Measurements from ENCODE around the gene ZNF107.

The ZNF107 gene

GRCh38 chr7:64665980-64666662, at the start of gene ZNF107:
Gene ZNF107, plus strand, starts transcription at chr7:64666133. Its CDS starts 150 bp downstream, at chr7:64666283.
- peak; percentile 94 for DNase-seq

GRCh38 chr7:64618785-64619456, 47.0 kb upstream of the ZNF107 start:
- peak; percentile 84 for DNase-seq

- DNase-seq, result no peak
Measured at GRCh38 chr7:64619705-64620104, 46.2 kb upstream of the ZNF107 start.

- DNase-seq, result no peak
Measured at GRCh38 chr7:64621656-64622055, 44.3 kb upstream of the ZNF107 start.

GRCh38 chr7:64625114-64626082, 40.5 kb upstream of the ZNF107 start:
- DNase-seq, result peak; percentile 56

GRCh38 chr7:64626083-64626469, 39.9 kb upstream of the ZNF107 start:
- DNase-seq, result no peak

GRCh38 chr7:64626557-64626956, 39.4 kb upstream of the ZNF107 start:
- no peak for DNase-seq

GRCh38 chr7:64628192-64628591, 37.7 kb upstream of the ZNF107 start:
- DNase-seq, result no peak

GRCh38 chr7:64628721-64629120, 37.2 kb upstream of the ZNF107 start:
- DNase-seq, result no peak

GRCh38 chr7:64630496-64630895, 35.4 kb upstream of the ZNF107 start:
- peak; percentile 60 for DNase-seq

GRCh38 chr7:64632029-64632428, 33.9 kb upstream of the ZNF107 start:
- no peak for DNase-seq

- no peak for DNase-seq
Measured at GRCh38 chr7:64633401-64633800, 32.5 kb upstream of the ZNF107 start.

- DNase-seq, result no peak
Measured at GRCh38 chr7:64634406-64635062, 31.4 kb upstream of the ZNF107 start.

- DNase-seq, result peak; percentile 11
Measured at GRCh38 chr7:64636386-64636785, 29.5 kb upstream of the ZNF107 start.

- DNase-seq, result no peak
Measured at GRCh38 chr7:64637521-64638445, 28.1 kb upstream of the ZNF107 start.

- DNase-seq, result no peak
Measured at GRCh38 chr7:64638822-64639221, 27.1 kb upstream of the ZNF107 start.

GRCh38 chr7:64639267-64640001, 26.5 kb upstream of the ZNF107 start:
- DNase-seq, result peak; percentile 22

GRCh38 chr7:64640504-64640903, 25.4 kb upstream of the ZNF107 start:
- no peak for DNase-seq

- no peak for DNase-seq
Measured at GRCh38 chr7:64642046-64642445, 23.9 kb upstream of the ZNF107 start.

GRCh38 chr7:64642875-64643274, 23.1 kb upstream of the ZNF107 start:
- DNase-seq, result no peak

- no peak for DNase-seq
Measured at GRCh38 chr7:64643566-64643965, 22.4 kb upstream of the ZNF107 start.

Data from RPMI8226 (cell line).